WTC11 (cell line): Measurements from ENCODE around the gene CAPZB. TPM values are rescaled to one million over a fixed set of nuclear protein-coding genes. Genes with fewer than 3 reads are reported as not detected.

Experiments used
- ATAC-seq: fragments of 200-7000 bp; cut with Tn5 transposase; 2 replicates; pipeline ENCODE4 v1.10.0; 2021; ENCODE audit warnings: mild to moderate bottlenecking, moderate library complexity
- CTCF ChIA-PET: fragments of 300-600 bp; sonication (Branson Sonifier 250); formaldehyde crosslinking; loops from one replicate; lab custom pipeline; 2021; ENCODE audit warnings: antibody characterized with exemption; lab: Charles Lee
- POLR2A ChIA-PET: fragments of 350-600 bp; sonication (Branson Sonifier 250); formaldehyde crosslinking; loops from one replicate; lab custom pipeline; 2021; ENCODE audit warnings: antibody characterized with exemption; lab: Charles Lee
- DNase-seq: peaks from one replicate; pipeline ENCODE4 v3.0.0; 2021; ENCODE audit warnings: low spot score
- H3K27ac Mint-ChIP-seq: 2 replicates; pipeline ENCODE4 v1.8.0; 2021; ENCODE audit warnings: mixed read lengths
- H3K27me3 Mint-ChIP-seq: 2 replicates; pipeline ENCODE4 v1.8.0; 2021; ENCODE audit warnings: low read depth, mild to moderate bottlenecking, moderate library complexity, mixed read lengths
- H3K36me3 Mint-ChIP-seq: 2 replicates; pipeline ENCODE4 v1.8.0; 2021; ENCODE audit warnings: mixed read lengths
- H3K4me1 Mint-ChIP-seq: 2 replicates; pipeline ENCODE4 v1.8.0; 2022; ENCODE audit warnings: mixed read lengths
- H3K4me3 Mint-ChIP-seq: 2 replicates; pipeline ENCODE4 v1.8.0; 2021; ENCODE audit warnings: mild to moderate bottlenecking, moderate library complexity, mixed read lengths
- H3K9me3 Mint-ChIP-seq: 2 replicates; pipeline ENCODE4 v1.8.0; 2021; ENCODE audit warnings: mixed read lengths
- CDX4 ChIP-seq: fragments of 250-450 bp; sonication (Bioruptor Pico); IDR thresholded peaks from 2 replicates; pipeline ENCODE4 v1.9.0; 2021; ENCODE audit warnings: moderate library complexity, mild to moderate bottlenecking, inconsistent platforms, borderline replicate concordance
- E2F5 ChIP-seq: sonication (generic); formaldehyde crosslinking; IDR thresholded peaks from 2 replicates; pipeline ENCODE4 v1.8.1; 2022; ENCODE audit warnings: mild to moderate bottlenecking, moderate library complexity, missing genetic modification reagents
- FOXP1 ChIP-seq: sonication (generic); formaldehyde crosslinking; IDR thresholded peaks from 2 replicates; pipeline ENCODE4 v1.8.0; 2022; ENCODE audit warnings: missing genetic modification reagents, mild to moderate bottlenecking, moderate library complexity, borderline replicate concordance
- IRF1 ChIP-seq: sonication (generic); formaldehyde crosslinking; IDR thresholded peaks from 2 replicates; pipeline ENCODE4 v1.8.0; 2023; ENCODE audit warnings: missing genetic modification reagents
- MXD4 ChIP-seq: fragments of 250-450 bp; sonication (Bioruptor Pico); IDR thresholded peaks from 2 replicates; pipeline ENCODE4 v1.8.0; 2021; ENCODE audit warnings: mild to moderate bottlenecking, moderate library complexity, borderline replicate concordance
- NR2C2 ChIP-seq: sonication (generic); formaldehyde crosslinking; IDR thresholded peaks from 2 replicates; pipeline ENCODE4 v1.8.0; 2022; ENCODE audit warnings: mild to moderate bottlenecking, missing genetic modification reagents
- PRDM15 ChIP-seq: sonication (generic); formaldehyde crosslinking; IDR thresholded peaks from 2 replicates; pipeline ENCODE4 v1.8.0; 2022; ENCODE audit warnings: missing genetic modification reagents
- PRRX2 ChIP-seq: fragments of 250-450 bp; sonication (Bioruptor Pico); IDR thresholded peaks from 2 replicates; pipeline ENCODE4 v1.8.0; 2021; ENCODE audit warnings: mild to moderate bottlenecking
- SP1 ChIP-seq: sonication (generic); formaldehyde crosslinking; conservative IDR thresholded peaks from 2 replicates; pipeline ENCODE4 v1.8.1; 2022; ENCODE audit warnings: missing genetic modification reagents
- USF1 ChIP-seq: sonication (generic); formaldehyde crosslinking; IDR thresholded peaks from 2 replicates; pipeline ENCODE4 v1.8.0; 2022; ENCODE audit warnings: mild to moderate bottlenecking, missing genetic modification reagents
- USF2 ChIP-seq: sonication (generic); formaldehyde crosslinking; IDR thresholded peaks from 2 replicates; pipeline ENCODE4 v1.8.1; 2023; ENCODE audit warnings: mild to moderate bottlenecking, missing genetic modification reagents, moderate library complexity
- ZBTB21 ChIP-seq: sonication (generic); formaldehyde crosslinking; IDR thresholded peaks from 2 replicates; pipeline ENCODE4 v1.8.1; 2023; ENCODE audit warnings: mild to moderate bottlenecking, missing genetic modification reagents, borderline replicate concordance
- ZBTB43 ChIP-seq: sonication (generic); formaldehyde crosslinking; IDR thresholded peaks from 2 replicates; pipeline ENCODE4 v1.8.1; 2023; ENCODE audit warnings: mild to moderate bottlenecking, missing genetic modification reagents
- ZNF396 ChIP-seq: fragments of 250-450 bp; sonication (Bioruptor Pico); IDR thresholded peaks from 2 replicates; pipeline ENCODE4 v1.8.0; 2021; ENCODE audit warnings: mild to moderate bottlenecking, moderate library complexity, borderline replicate concordance
- ZNF425 ChIP-seq: fragments of 250-450 bp; sonication (Bioruptor Pico); conservative IDR thresholded peaks from 2 replicates; pipeline ENCODE4 v1.9.0; 2021; ENCODE audit warnings: mild to moderate bottlenecking
- ZNF532 ChIP-seq: fragments of 250-450 bp; sonication (Bioruptor Pico); IDR thresholded peaks from 2 replicates; pipeline ENCODE4 v1.9.0; 2021; ENCODE audit warnings: mild to moderate bottlenecking, borderline replicate concordance
- total RNA-seq: library from RNA; stranded (reverse); gene quantifications from 3 replicates; pipeline ENCODE4 v1.2.3, GENCODE V29; 2021

The CAPZB gene
- total RNA-seq, 1 experiment from 2014 or later, result 348 TPM

GRCh38 chr1:19319196-19319595 lies 166.1 kb downstream of the CAPZB start:
- Mint-ChIP-seq H3K4me1 (0 out of 2 replicates have a peak, but pooled peaks cover 2% of the 10 kb centered on the region), H3K9me3 (no peaks in the 10 kb centered on the region), H3K36me3 (peaks cover 18% of the 10 kb centered on the region), H3K4me3 (no peak overlapping the region), H3K27me3 (no peaks in the 10 kb centered on the region)
- ChIA-PET CTCF (no interaction called here), POLR2A (no interaction called here)
- ATAC-seq (no peak), DNase-seq (no peak)
- no peak for TF ChIP-seq PRDM15 (CRISPR knock-in tag)
- no peak for TF ChIP-seq ZNF396 (CRISPR knock-in tag)
- no peak for TF ChIP-seq ZBTB21
- TF ChIP-seq ZBTB43 (CRISPR knock-in tag), result no peak
- TF ChIP-seq NR2C2 (CRISPR knock-in tag), result no peak
- TF ChIP-seq ZNF425 (CRISPR knock-in tag), result no peak
- TF ChIP-seq USF1 (CRISPR knock-in tag), result no peak
- no peak for TF ChIP-seq SP1 (CRISPR knock-in tag)
- TF ChIP-seq PRRX2 (CRISPR knock-in tag), result no peak
- no peak for TF ChIP-seq CDX4 (CRISPR knock-in tag)
- no peak for TF ChIP-seq MXD4
- TF ChIP-seq IRF1, result no peak
- no peak for TF ChIP-seq E2F5 (CRISPR knock-in tag)
- no peak for TF ChIP-seq ZNF532 (CRISPR knock-in tag)
- TF ChIP-seq USF2 (CRISPR knock-in tag), result no peak
- no peak for TF ChIP-seq FOXP1
- TF ChIP-seq, all 79 proteins: peak for 0
- H3K27ac Mint-ChIP-seq, result no peak overlapping the region
